GM19023 (cell line): Measurements from ENCODE around the gene FAM110D.

Experiments used
- ATAC-seq: cut with Tn5 transposase; IDR thresholded peaks from one replicate; pipeline ENCODE4 v1.9.1; 2021; ENCODE audit warnings: mild to moderate bottlenecking, moderate library complexity; ENCODE audit not compliant: unreplicated experiment

The FAM110D gene

GRCh38 chr1:26184086-26184485 is 25.2 kb downstream of the FAM110D start:
- ATAC-seq, result no peak

- ATAC-seq, result no peak
Observed at GRCh38 chr1:26184883-26185282, 26.0 kb downstream of the FAM110D start.

- no peak for ATAC-seq
Observed at GRCh38 chr1:26187882-26188281, 29.0 kb downstream of the FAM110D start.

GRCh38 chr1:26188477-26188876 is 29.6 kb downstream of the FAM110D start:
- ATAC-seq, result no peak

- no peak for ATAC-seq
Observed at GRCh38 chr1:26189331-26189730, 30.5 kb downstream of the FAM110D start.

GRCh38 chr1:26189751-26190275 is 30.9 kb downstream of the FAM110D start:
- ATAC-seq, result no peak

GRCh38 chr1:26190373-26190987 is 31.6 kb downstream of the FAM110D start, which contains the start of gene CATSPER4:
TSS of gene CATSPER4 (plus strand) at chr1:26190602. CDS start at chr1:26190628, 26 bp downstream.
- no peak for ATAC-seq

GRCh38 chr1:26191739-26192138 is 32.9 kb downstream of the FAM110D start:
- no peak for ATAC-seq

GRCh38 chr1:26195805-26196204 is 36.9 kb downstream of the FAM110D start:
- no peak for ATAC-seq

GRCh38 chr1:26197301-26197700 is 38.4 kb downstream of the FAM110D start:
- ATAC-seq, result no peak

- ATAC-seq, result no peak
Observed at GRCh38 chr1:26197813-26198212, 38.9 kb downstream of the FAM110D start.

- no peak for ATAC-seq
Observed at GRCh38 chr1:26200413-26200812, 41.5 kb downstream of the FAM110D start.

GRCh38 chr1:26203642-26204318 is 44.9 kb downstream of the FAM110D start:
- no peak for ATAC-seq

- ATAC-seq, result no peak
Observed at GRCh38 chr1:26210147-26210870, 51.4 kb downstream of the FAM110D start.

GRCh38 chr1:26212726-26213125 is 53.8 kb downstream of the FAM110D start:
- ATAC-seq, result no peak

- ATAC-seq, result no peak
Observed at GRCh38 chr1:26213335-26213905, 54.5 kb downstream of the FAM110D start.
